ENCODE measurements around the gene ALK.
"Not testable (repeated sequence)": the region's sequence is repeated elsewhere in the genome, so short reads cannot be mapped to it uniquely, and the experiment has no call there.

- TF ChIP-seq POLR2A, EP300, POLR2AphosphoS5 (IDR thresholded peaks at IDR 0.05): not testable (repeated sequence)
- TF ChIP-seq, protein P1, sequence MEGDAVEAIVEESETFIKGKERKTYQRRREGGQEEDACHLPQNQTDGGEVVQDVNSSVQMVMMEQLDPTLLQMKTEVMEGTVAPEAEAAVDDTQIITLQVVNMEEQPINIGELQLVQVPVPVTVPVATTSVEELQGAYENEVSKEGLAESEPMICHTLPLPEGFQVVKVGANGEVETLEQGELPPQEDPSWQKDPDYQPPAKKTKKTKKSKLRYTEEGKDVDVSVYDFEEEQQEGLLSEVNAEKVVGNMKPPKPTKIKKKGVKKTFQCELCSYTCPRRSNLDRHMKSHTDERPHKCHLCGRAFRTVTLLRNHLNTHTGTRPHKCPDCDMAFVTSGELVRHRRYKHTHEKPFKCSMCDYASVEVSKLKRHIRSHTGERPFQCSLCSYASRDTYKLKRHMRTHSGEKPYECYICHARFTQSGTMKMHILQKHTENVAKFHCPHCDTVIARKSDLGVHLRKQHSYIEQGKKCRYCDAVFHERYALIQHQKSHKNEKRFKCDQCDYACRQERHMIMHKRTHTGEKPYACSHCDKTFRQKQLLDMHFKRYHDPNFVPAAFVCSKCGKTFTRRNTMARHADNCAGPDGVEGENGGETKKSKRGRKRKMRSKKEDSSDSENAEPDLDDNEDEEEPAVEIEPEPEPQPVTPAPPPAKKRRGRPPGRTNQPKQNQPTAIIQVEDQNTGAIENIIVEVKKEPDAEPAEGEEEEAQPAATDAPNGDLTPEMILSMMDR (IDR thresholded peaks at IDR 0.05) = not testable (repeated sequence)
Observed at GRCh38 chr2:29253495-29254275, 667.7 kb downstream of the ALK start.

Measured in sigmoid colon (tissue), 4 donors.